NCI-H128 (cell line): Measurements from ENCODE around the gene TCF4.

Experiments used
- DNase-seq: peaks from one replicate; lab custom pipeline; 2025; ENCODE audit not compliant: unreplicated experiment; lab: John Stamatoyannopoulos, UW

TCF4 gene

GRCh38 chr18:55395799-55396198 is 192.2 kb downstream of the TCF4 start:
- DNase-seq = no peak

- no peak for DNase-seq
Measured at GRCh38 chr18:55390898-55391297, 197.1 kb downstream of the TCF4 start.

- no peak for DNase-seq
Measured at GRCh38 chr18:55387139-55387984, 200.6 kb downstream of the TCF4 start.

- DNase-seq = no peak
Measured at GRCh38 chr18:55386545-55386944, 201.4 kb downstream of the TCF4 start.

- no peak for DNase-seq
Measured at GRCh38 chr18:55385770-55386169, 202.2 kb downstream of the TCF4 start.

- DNase-seq = no peak
Measured at GRCh38 chr18:55384551-55385275, 203.3 kb downstream of the TCF4 start.

GRCh38 chr18:55384115-55384514 is 203.9 kb downstream of the TCF4 start:
- DNase-seq = no peak

GRCh38 chr18:55382277-55382805 is 205.7 kb downstream of the TCF4 start:
- no peak for DNase-seq

GRCh38 chr18:55381277-55381676 is 206.7 kb downstream of the TCF4 start:
- DNase-seq = no peak

- DNase-seq = no peak
Measured at GRCh38 chr18:55380589-55380988, 207.4 kb downstream of the TCF4 start.

GRCh38 chr18:55376387-55376786 is 211.6 kb downstream of the TCF4 start:
- no peak for DNase-seq

GRCh38 chr18:55375930-55376329 is 212.1 kb downstream of the TCF4 start:
- DNase-seq = no peak

- no peak for DNase-seq
Measured at GRCh38 chr18:55374741-55375140, 213.3 kb downstream of the TCF4 start.

- no peak for DNase-seq
Measured at GRCh38 chr18:55372209-55372608, 215.8 kb downstream of the TCF4 start.

- DNase-seq = no peak
Measured at GRCh38 chr18:55370936-55371335, 217.1 kb downstream of the TCF4 start.

GRCh38 chr18:55369346-55369745 is 218.6 kb downstream of the TCF4 start:
- DNase-seq = no peak

GRCh38 chr18:55365342-55365741 is 222.7 kb downstream of the TCF4 start:
- no peak for DNase-seq

- no peak for DNase-seq
Measured at GRCh38 chr18:55362303-55362702, 225.7 kb downstream of the TCF4 start.

- DNase-seq = no peak
Measured at GRCh38 chr18:55361492-55362250, 226.3 kb downstream of the TCF4 start.

GRCh38 chr18:55360061-55360460 is 227.9 kb downstream of the TCF4 start:
- no peak for DNase-seq

GRCh38 chr18:55356815-55357214 is 231.2 kb downstream of the TCF4 start:
- DNase-seq = no peak
